HEK293 (cell line): Measurements from ENCODE around the gene C1orf52.
A peak's percentile ranks its signal among the peaks of the same experiment; 100 is the strongest.

ENCODE experiments used
- BCL11A ChIP-seq: fragments of 450-650 bp; formaldehyde crosslinking; IDR thresholded peaks from 2 replicates; pipeline ENCODE4 v1.5.1; 2016; ENCODE audit warnings: low read depth, missing biosample characterization, missing genetic modification characterization
- BCL11B ChIP-seq: fragments of 450-650 bp; formaldehyde crosslinking; IDR thresholded peaks from 2 replicates; pipeline ENCODE4 v1.5.1; 2016; ENCODE audit warnings: low read depth, missing biosample characterization, missing genetic modification characterization
- GLI2 ChIP-seq: fragments of 450-650 bp; formaldehyde crosslinking; IDR thresholded peaks from 2 replicates; pipeline ENCODE4; 2017; ENCODE audit warnings: missing biosample characterization, missing genetic modification characterization, low read depth, borderline replicate concordance
- HIC1 ChIP-seq: fragments of 450-650 bp; formaldehyde crosslinking; IDR thresholded peaks from 2 replicates; pipeline ENCODE4 v1.5.1; 2016; ENCODE audit warnings: missing biosample characterization, missing genetic modification characterization
- INSM2 ChIP-seq: fragments of 450-650 bp; formaldehyde crosslinking; IDR thresholded peaks from 2 replicates; pipeline ENCODE4 v1.5.1; 2016; ENCODE audit warnings: missing biosample characterization, missing genetic modification characterization
- MZF1 ChIP-seq: fragments of 450-650 bp; formaldehyde crosslinking; IDR thresholded peaks from 2 replicates; pipeline ENCODE4 v1.5.1; 2017; ENCODE audit warnings: missing biosample characterization, missing genetic modification characterization, borderline replicate concordance
- PRDM1 ChIP-seq: fragments of 450-650 bp; formaldehyde crosslinking; IDR thresholded peaks from 2 replicates; pipeline ENCODE4; 2016; ENCODE audit warnings: missing biosample characterization, missing genetic modification characterization
- PRDM2 ChIP-seq: fragments of 450-650 bp; formaldehyde crosslinking; IDR thresholded peaks from 2 replicates; pipeline ENCODE4 v1.5.1; 2016; ENCODE audit warnings: missing biosample characterization, missing genetic modification characterization, borderline replicate concordance
- SETDB1 ChIP-seq: IDR thresholded peaks from one replicate; pipeline ENCODE4 v1.6.1; 2017; ENCODE audit warnings: mild to moderate bottlenecking, low read length, moderate library complexity, mixed read lengths; ENCODE audit not compliant: insufficient read length
- ZBTB26 ChIP-seq: fragments of 450-650 bp; formaldehyde crosslinking; optimal IDR thresholded peaks from 2 replicates; pipeline ENCODE3; 2016; ENCODE audit warnings: missing biosample characterization, mild to moderate bottlenecking, missing genetic modification characterization
- ZNF133 ChIP-seq: fragments of 450-650 bp; formaldehyde crosslinking; IDR thresholded peaks from 2 replicates; pipeline ENCODE4 v1.5.1; 2016; ENCODE audit warnings: missing biosample characterization, missing genetic modification characterization
- ZNF19 ChIP-seq: fragments of 450-650 bp; formaldehyde crosslinking; IDR thresholded peaks from 2 replicates; pipeline ENCODE4; 2016; ENCODE audit warnings: missing biosample characterization, missing genetic modification characterization, low read depth
- ZNF26 ChIP-seq: fragments of 450-650 bp; formaldehyde crosslinking; IDR thresholded peaks from 2 replicates; pipeline ENCODE4 v1.5.1; 2016; ENCODE audit warnings: missing biosample characterization, missing genetic modification characterization
- ZNF302 ChIP-seq: fragments of 450-650 bp; formaldehyde crosslinking; IDR thresholded peaks from 2 replicates; pipeline ENCODE4 v1.5.1; 2016; ENCODE audit warnings: missing biosample characterization, missing genetic modification characterization, low read depth
- ZNF391 ChIP-seq: fragments of 450-650 bp; formaldehyde crosslinking; IDR thresholded peaks from 2 replicates; pipeline ENCODE4 v1.5.1; 2016; ENCODE audit warnings: low read depth, missing biosample characterization, missing genetic modification characterization, borderline replicate concordance
- ZNF394 ChIP-seq: fragments of 450-650 bp; formaldehyde crosslinking; IDR thresholded peaks from 2 replicates; pipeline ENCODE4 v1.5.1; 2016; ENCODE audit warnings: missing biosample characterization, missing genetic modification characterization, mild to moderate bottlenecking, moderate library complexity, borderline replicate concordance
- ZNF513 ChIP-seq: fragments of 450-650 bp; IDR thresholded peaks from 2 replicates; pipeline ENCODE4 v1.5.1; 2018; ENCODE audit warnings: missing biosample characterization, missing genetic modification characterization
- ZNF544 ChIP-seq: fragments of 450-650 bp; formaldehyde crosslinking; IDR thresholded peaks from 2 replicates; pipeline ENCODE4 v1.5.0; 2017; ENCODE audit warnings: missing biosample characterization, missing genetic modification characterization
- ZNF549 ChIP-seq: fragments of 450-650 bp; IDR thresholded peaks from 2 replicates; pipeline ENCODE4 v1.5.1; 2018; ENCODE audit warnings: missing biosample characterization, missing genetic modification characterization, mild to moderate bottlenecking, inconsistent platforms, moderate library complexity
- ZNF677 ChIP-seq: fragments of 450-650 bp; IDR thresholded peaks from 2 replicates; pipeline ENCODE4 v1.5.0; 2018; ENCODE audit warnings: missing biosample characterization, mild to moderate bottlenecking, missing genetic modification characterization, moderate library complexity
- ZNF701 ChIP-seq: fragments of 450-650 bp; formaldehyde crosslinking; IDR thresholded peaks from 2 replicates; pipeline ENCODE4 v1.5.1; 2016; ENCODE audit warnings: missing biosample characterization, missing genetic modification characterization
- ZNF704 ChIP-seq: fragments of 450-650 bp; formaldehyde crosslinking; IDR thresholded peaks from 2 replicates; pipeline ENCODE4 v1.5.1; 2016; ENCODE audit warnings: missing biosample characterization, missing genetic modification characterization
- ZNF785 ChIP-seq: fragments of 450-650 bp; formaldehyde crosslinking; IDR thresholded peaks from 2 replicates; pipeline ENCODE4 v1.5.1; 2016; ENCODE audit warnings: missing biosample characterization, missing genetic modification characterization
- ZNF837 ChIP-seq: fragments of 450-650 bp; formaldehyde crosslinking; IDR thresholded peaks from 2 replicates; pipeline ENCODE4 v1.5.1; 2016; ENCODE audit warnings: missing biosample characterization, missing genetic modification characterization

Gene C1orf52

GRCh38 chr1:85274969-85275453, 15.5 kb upstream of the C1orf52 start (continued):
- peak; percentile 83; the same call in 1 of the 2 replicates for TF ChIP-seq ZNF394 (tag by site-specific recombination)
- no peak for TF ChIP-seq ZNF544 (tag by site-specific recombination)
- TF ChIP-seq PRDM1 (tag by site-specific recombination), result no peak; the same call in 1 of the 2 replicates
- peak; percentile 95 for TF ChIP-seq HIC1 (tag by site-specific recombination)
- TF ChIP-seq ZNF701, result no peak
- peak; percentile 98 for TF ChIP-seq ZNF391 (tag by site-specific recombination)
- no peak for TF ChIP-seq ZBTB26 (tag by site-specific recombination)
- TF ChIP-seq ZNF19 (tag by site-specific recombination), result peak; percentile 99
- TF ChIP-seq SETDB1, result no peak
- no peak for TF ChIP-seq ZNF677 (tag by site-specific recombination)
- TF ChIP-seq GLI2, result peak; percentile 100
- no peak for TF ChIP-seq ZNF704
- peak; percentile 86 for TF ChIP-seq BCL11B
- no peak for TF ChIP-seq ZNF785 (tag by site-specific recombination)
- TF ChIP-seq ZNF549, result no peak
- no peak for TF ChIP-seq ZNF133
- peak; percentile 99 for TF ChIP-seq INSM2 (tag by site-specific recombination)
- TF ChIP-seq ZNF26 (tag by site-specific recombination), result no peak
- no peak for TF ChIP-seq PRDM2
- TF ChIP-seq MZF1 (tag by site-specific recombination), result peak; percentile 91; the same call in 1 of the 2 replicates
- peak; percentile 59; the same call in 1 of the 2 replicates for TF ChIP-seq ZNF513 (tag by site-specific recombination)
- peak; percentile 77; the same call in 1 of the 2 replicates for TF ChIP-seq BCL11A
- 0 out of 2 replicates have a peak, but pooled peaks have one; percentile 65 for TF ChIP-seq ZNF302 (tag by site-specific recombination)
- no peak for TF ChIP-seq ZNF837 (tag by site-specific recombination)
